PC-9 (cell line): ENCODE data around the gene LPO. TPM values are rescaled to one million over a fixed set of nuclear protein-coding genes. Genes with fewer than 3 reads are reported as not detected.

Experiments
- BruUV-seq: library from RNA; stranded (reverse); fragments of 400-500 nt; replicated peaks from 2 replicates; lab custom pipeline; 2021; lab: Mats Ljungman, UMichigan
- CTCF ChIA-PET: fragments of 300-600 bp; sonication (Branson Sonifier 250); formaldehyde crosslinking; loops from one replicate; lab custom pipeline; 2022; ENCODE audit warnings: antibody characterized with exemption; lab: Charles Lee
- POLR2A ChIA-PET: fragments of 300-600 bp; sonication (Branson Sonifier 250); formaldehyde crosslinking; loops from one replicate; lab custom pipeline; 2022; ENCODE audit warnings: antibody characterized with exemption; ENCODE audit not compliant: unreplicated experiment; lab: Charles Lee
- DNase-seq, 2 experiments: peaks; one replicate each; pipeline versions ENCODE4 v3.0.0 to v3.0.0-alpha.2; 2015 to 2022; ENCODE audit warnings: mixed read lengths in 1 of 2
- H2AFZ ChIP-seq: fragments of 200-600 bp; sonication (generic); 2 replicates; pipeline ENCODE4 v1.8.1; 2017; ENCODE audit warnings: antibody characterized with exemption
- H3F3A ChIP-seq: fragments of 200-600 bp; sonication (generic); 2 replicates; pipeline ENCODE4 v1.8.1; 2017; ENCODE audit warnings: antibody characterized with exemption, mild to moderate bottlenecking, low read depth; ENCODE audit not compliant: insufficient read depth
- H3K27ac ChIP-seq: fragments of 200-600 bp; sonication (generic); 2 replicates; pipeline ENCODE4 v1.6.1; 2016; ENCODE audit warnings: mixed run types
- H3K27me3 ChIP-seq: fragments of 200-600 bp; sonication (generic); 2 replicates; pipeline ENCODE4 v1.6.1; 2016; ENCODE audit warnings: low read depth, mixed run types; ENCODE audit not compliant: insufficient read depth
- H3K36me3 ChIP-seq: fragments of 200-600 bp; sonication (generic); 2 replicates; pipeline ENCODE4 v1.6.1; 2016; ENCODE audit warnings: low read depth, mixed run types
- H3K4me1 ChIP-seq: fragments of 200-600 bp; sonication (generic); replicated peaks from 2 replicates; pipeline ENCODE4 v1.6.1; 2016; ENCODE audit warnings: mixed run types; ENCODE audit not compliant: insufficient read depth
- H3K4me2 ChIP-seq: fragments of 200-600 bp; sonication (generic); 2 replicates; pipeline ENCODE4 v1.6.1; 2017; ENCODE audit warnings: mixed run types
- H3K4me3 ChIP-seq: fragments of 200-600 bp; sonication (generic); 2 replicates; pipeline ENCODE4 v1.6.1; 2016; ENCODE audit warnings: mixed run types
- H3K79me2 ChIP-seq: fragments of 200-600 bp; sonication (generic); 2 replicates; pipeline ENCODE4 v1.6.1; 2017; ENCODE audit warnings: low read depth, mixed run types
- H3K9me2 ChIP-seq: fragments of 200-600 bp; sonication (generic); 2 replicates; pipeline ENCODE4 v1.8.1; 2017; ENCODE audit warnings: mild to moderate bottlenecking; ENCODE audit not compliant: insufficient read depth
- H3K9me3 ChIP-seq: fragments of 200-600 bp; sonication (generic); 2 replicates; pipeline ENCODE4 v1.8.1; 2016; ENCODE audit warnings: low read depth; ENCODE audit not compliant: insufficient read depth
- H4K20me1 ChIP-seq: fragments of 200-600 bp; sonication (generic); 2 replicates; pipeline ENCODE4 v1.8.1; 2017; ENCODE audit not compliant: insufficient read depth
- CTCF ChIP-seq: fragments of 200-600 bp; sonication (generic); conservative IDR thresholded peaks from 2 replicates; pipeline ENCODE4 v1.6.1; 2017; ENCODE audit warnings: mixed run types, antibody characterized with exemption, mild to moderate bottlenecking, moderate library complexity
- EZH2 ChIP-seq: fragments of 200-600 bp; sonication (generic); IDR thresholded peaks from 2 replicates; pipeline ENCODE4 v1.8.0; 2017; ENCODE audit warnings: antibody characterized with exemption, low read depth
- intact Hi-C: fragments of 100-400 bp; cut with micrococcal nuclease; formaldehyde crosslinking; loops from one replicate; pipeline ENCODE4 v1.10.0; 2022; ENCODE audit not compliant: unreplicated experiment
- total RNA-seq: library from RNA; stranded (reverse); gene quantifications from 2 replicates; pipeline ENCODE4 v1.2.3, GENCODE V29; 2021

Gene LPO
- total RNA-seq, 1 experiment from 2014 or later: not detected

- H4K20me1 ChIP-seq: no peaks in the 10 kb centered on the region
- H3K36me3 ChIP-seq: no peaks in the 10 kb centered on the region
- no peaks in the 10 kb centered on the region for H3K4me1 ChIP-seq
- POLR2A ChIA-PET: no interaction called here
- no peak overlapping the region for H2AFZ ChIP-seq
- no peaks in the 10 kb centered on the region for H3F3A ChIP-seq
- DNase-seq: no peak
- H3K27me3 ChIP-seq: peaks cover 68% of the 10 kb centered on the region
- intact Hi-C loops: no loop called here
- CTCF ChIA-PET: no interaction called here
- no peaks in the 10 kb centered on the region for H3K9me2 ChIP-seq
- H3K4me3 ChIP-seq: no peak overlapping the region
- no TSS peak for BruUV-seq
- H3K27ac ChIP-seq: no peak overlapping the region
- H3K9me3 ChIP-seq: no peaks in the 10 kb centered on the region
- no peak for TF ChIP-seq CTCF
- TF ChIP-seq EZH2: no peak
- H3K79me2 ChIP-seq: no peaks in the 10 kb centered on the region
- H3K4me2 ChIP-seq: no peak overlapping the region
These were observed 43.2 kb downstream of the LPO start for GRCh38 chr17:58281511-58282011.

- POLR2A ChIA-PET: no interaction called here
- Histone ChIP-seq H3K27ac (no peak overlapping the region), H3K27me3 (peaks cover 63% of the 10 kb centered on the region), H3K4me1 (no peaks in the 10 kb centered on the region), H4K20me1 (no peaks in the 10 kb centered on the region), H2AFZ (no peak overlapping the region), H3K9me3 (no peaks in the 10 kb centered on the region), H3K79me2 (no peaks in the 10 kb centered on the region), H3F3A (no peaks in the 10 kb centered on the region), H3K4me2 (no peak overlapping the region), H3K9me2 (no peaks in the 10 kb centered on the region), H3K4me3 (no peak overlapping the region), H3K36me3 (no peaks in the 10 kb centered on the region)
- CTCF ChIA-PET: no interaction called here
- no peak for DNase-seq
- intact Hi-C loops: no loop called here
- no TSS peak for BruUV-seq
- TF ChIP-seq EZH2 (no peak), CTCF (no peak)
These were observed 44.1 kb downstream of the LPO start for GRCh38 chr17:58282442-58282841.

- Histone ChIP-seq H3F3A (no peaks in the 10 kb centered on the region), H3K9me2 (no peaks in the 10 kb centered on the region), H2AFZ (no peak overlapping the region), H3K4me2 (no peak overlapping the region), H3K4me3 (no peak overlapping the region), H3K27ac (no peak overlapping the region), H3K27me3 (peaks cover 60% of the 10 kb centered on the region), H3K9me3 (no peaks in the 10 kb centered on the region), H3K4me1 (no peaks in the 10 kb centered on the region), H3K79me2 (no peaks in the 10 kb centered on the region), H4K20me1 (no peaks in the 10 kb centered on the region), H3K36me3 (no peaks in the 10 kb centered on the region)
- ChIA-PET CTCF (interaction anchor here (0.5 kb wide), 1 partner anchor 166 kb away, joined by 3 read pairs; no protein-coding TSS in a partner anchor), POLR2A (no interaction called here)
- no peak for DNase-seq
- TF ChIP-seq EZH2 (no peak), CTCF (no peak)
- no TSS peak for BruUV-seq
- intact Hi-C loops: no loop called here
These were observed 45.6 kb downstream of the LPO start for GRCh38 chr17:58283674-58284612.
